UCSD-AML1 (cell line): ENCODE data around the gene PRKD1.

Experiments
- DNase-seq: peaks from one replicate; lab custom pipeline; 2025; ENCODE audit not compliant: unreplicated experiment; lab: John Stamatoyannopoulos, UW

Gene PRKD1

GRCh38 chr14:29682789-29683188 is 244.9 kb downstream of the PRKD1 start:
- DNase-seq: no peak

- no peak for DNase-seq
Measured at GRCh38 chr14:29681316-29681715, 246.3 kb downstream of the PRKD1 start.

- no peak for DNase-seq
Measured at GRCh38 chr14:29674566-29675285, 252.9 kb downstream of the PRKD1 start.

- no peak for DNase-seq
Measured at GRCh38 chr14:29672831-29673230, 254.8 kb downstream of the PRKD1 start.

GRCh38 chr14:29671034-29671433 is 256.6 kb downstream of the PRKD1 start:
- no peak for DNase-seq

GRCh38 chr14:29668201-29668600 is 259.4 kb downstream of the PRKD1 start:
- no peak for DNase-seq

- no peak for DNase-seq
Measured at GRCh38 chr14:29664515-29664914, 263.1 kb downstream of the PRKD1 start.

GRCh38 chr14:29663281-29663801 is 264.3 kb downstream of the PRKD1 start:
- peak; percentile 3 for DNase-seq

- DNase-seq: no peak
Measured at GRCh38 chr14:29654901-29655550, 272.6 kb downstream of the PRKD1 start.

- no peak for DNase-seq
Measured at GRCh38 chr14:29653303-29653702, 274.3 kb downstream of the PRKD1 start.

- no peak for DNase-seq
Measured at GRCh38 chr14:29652571-29652970, 275.1 kb downstream of the PRKD1 start.

GRCh38 chr14:29650554-29651269 is 276.9 kb downstream of the PRKD1 start:
- DNase-seq: no peak

- DNase-seq: no peak
Measured at GRCh38 chr14:29649170-29649569, 278.5 kb downstream of the PRKD1 start.

GRCh38 chr14:29648045-29648444 is 279.6 kb downstream of the PRKD1 start:
- no peak for DNase-seq

GRCh38 chr14:29645117-29645516 is 282.5 kb downstream of the PRKD1 start:
- DNase-seq: no peak

GRCh38 chr14:29643433-29644211 is 284.0 kb downstream of the PRKD1 start:
- DNase-seq: no peak

- no peak for DNase-seq
Measured at GRCh38 chr14:29637411-29637810, 290.2 kb downstream of the PRKD1 start.

- no peak for DNase-seq
Measured at GRCh38 chr14:29636870-29637269, 290.8 kb downstream of the PRKD1 start.

GRCh38 chr14:29630566-29631160 is 297.0 kb downstream of the PRKD1 start:
- DNase-seq: no peak

- DNase-seq: no peak
Measured at GRCh38 chr14:29629839-29630238, 297.8 kb downstream of the PRKD1 start.

GRCh38 chr14:29627137-29627536 is 300.5 kb downstream of the PRKD1 start:
- DNase-seq: no peak
